ENCODE measurements around the gene CENPO. TPM values are rescaled to one million over a fixed set of nuclear protein-coding genes. Genes with fewer than 3 reads are reported as not detected.

CENPO gene
- total RNA-seq, 1 experiment from 2014 or later, result 27.9 TPM

DNA sequence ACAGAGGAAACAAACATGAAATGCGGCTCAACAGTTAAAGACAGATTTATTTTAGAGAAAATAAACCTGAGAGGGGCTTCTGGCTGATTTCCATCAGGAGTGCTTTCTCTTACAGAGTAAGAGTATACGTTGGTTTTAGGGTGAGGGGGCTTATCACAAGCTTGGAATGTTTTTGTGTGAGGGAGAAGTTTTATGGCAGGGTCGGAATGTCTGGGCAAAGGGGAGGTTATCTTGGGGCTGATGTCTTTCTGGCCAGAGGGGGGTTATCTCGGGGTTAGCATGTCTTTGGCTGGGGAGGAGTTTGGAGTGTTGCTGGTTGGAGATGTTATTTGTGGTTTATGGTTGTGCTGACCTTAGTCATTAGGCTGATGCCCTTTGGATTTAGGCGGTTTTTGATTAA, 22.2 kb upstream of the CENPO start:
- intact Hi-C loops (cut with micrococcal nuclease), result no loop called here
- Histone ChIP-seq H3K9me2 (ENCODE audit: insufficient read depth) (no peaks in the 10 kb centered on the region), H3K9me3 (ENCODE audit: control insufficient read depth in 1 of 2, insufficient read depth in 1 of 2, low read depth in 1 of 2, low read length in 2 of 2) (no peaks in the 10 kb centered on the region), H3K9ac (ENCODE audit: low read length) (no peak overlapping the region), H3K27ac (ENCODE audit: low read depth, low read length) (no peak overlapping the region), H3K4me1 (ENCODE audit: control insufficient read depth in 1 of 2, insufficient read depth in 2 of 2, low read length in 2 of 2) (peaks cover 6 to 20% of the 10 kb centered on the region in 2 experiments; a peak in 3 of 4 replicates), H3K4me2 (ENCODE audit: low read length) (no peak overlapping the region), H3K79me2 (ENCODE audit: insufficient read depth, low read length) (no peaks in the 10 kb centered on the region), H3K27me3 (ENCODE audit: insufficient read depth, low read length) (no peaks in the 10 kb centered on the region), H3K36me3 (ENCODE audit: control insufficient read depth in 1 of 2, insufficient read depth in 2 of 2, low read length in 2 of 2) (no peaks in the 10 kb centered on the region), H4K20me1 (ENCODE audit: insufficient read depth) (no peaks in the 10 kb centered on the region), H3K4me3 (replicated peaks in 1 of 2; ENCODE audit: low read depth in 1 of 2, low read length in 2 of 2) (no peak overlapping the region), H2AFZ (ENCODE audit: low read depth, low read length, poor library complexity, severe bottlenecking) (no peak overlapping the region)
- ChIA-PET CTCF (no interaction called here), RAD21 (ENCODE audit: low non-redundant PET in 1 of 2, low total read pairs in 2 of 2, uncharacterized antibody in 2 of 2, unreplicated experiment in 2 of 2) (no interaction called here), POLR2A (no interaction called here)
- DNase-seq (ENCODE audit: low read depth, low spot score) (no peak), ATAC-seq (no peak)
- no TSS peak for BruUV-seq (replicated peaks)
- TF ChIP-seq POLR2A (IDR thresholded peaks at IDR 0.05; ENCODE audit: borderline replicate concordance, extremely low read depth, insufficient read depth, insufficient read length) (no peak), CEBPB (IDR thresholded peaks at IDR 0.05; ENCODE audit: low read depth) (no peak), FOSL1 (IDR thresholded peaks at IDR 0.05; ENCODE audit: low read depth) (no peak)
- TF ChIP-seq, protein P1, sequence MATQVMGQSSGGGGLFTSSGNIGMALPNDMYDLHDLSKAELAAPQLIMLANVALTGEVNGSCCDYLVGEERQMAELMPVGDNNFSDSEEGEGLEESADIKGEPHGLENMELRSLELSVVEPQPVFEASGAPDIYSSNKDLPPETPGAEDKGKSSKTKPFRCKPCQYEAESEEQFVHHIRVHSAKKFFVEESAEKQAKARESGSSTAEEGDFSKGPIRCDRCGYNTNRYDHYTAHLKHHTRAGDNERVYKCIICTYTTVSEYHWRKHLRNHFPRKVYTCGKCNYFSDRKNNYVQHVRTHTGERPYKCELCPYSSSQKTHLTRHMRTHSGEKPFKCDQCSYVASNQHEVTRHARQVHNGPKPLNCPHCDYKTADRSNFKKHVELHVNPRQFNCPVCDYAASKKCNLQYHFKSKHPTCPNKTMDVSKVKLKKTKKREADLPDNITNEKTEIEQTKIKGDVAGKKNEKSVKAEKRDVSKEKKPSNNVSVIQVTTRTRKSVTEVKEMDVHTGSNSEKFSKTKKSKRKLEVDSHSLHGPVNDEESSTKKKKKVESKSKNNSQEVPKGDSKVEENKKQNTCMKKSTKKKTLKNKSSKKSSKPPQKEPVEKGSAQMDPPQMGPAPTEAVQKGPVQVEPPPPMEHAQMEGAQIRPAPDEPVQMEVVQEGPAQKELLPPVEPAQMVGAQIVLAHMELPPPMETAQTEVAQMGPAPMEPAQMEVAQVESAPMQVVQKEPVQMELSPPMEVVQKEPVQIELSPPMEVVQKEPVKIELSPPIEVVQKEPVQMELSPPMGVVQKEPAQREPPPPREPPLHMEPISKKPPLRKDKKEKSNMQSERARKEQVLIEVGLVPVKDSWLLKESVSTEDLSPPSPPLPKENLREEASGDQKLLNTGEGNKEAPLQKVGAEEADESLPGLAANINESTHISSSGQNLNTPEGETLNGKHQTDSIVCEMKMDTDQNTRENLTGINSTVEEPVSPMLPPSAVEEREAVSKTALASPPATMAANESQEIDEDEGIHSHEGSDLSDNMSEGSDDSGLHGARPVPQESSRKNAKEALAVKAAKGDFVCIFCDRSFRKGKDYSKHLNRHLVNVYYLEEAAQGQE (IDR thresholded peaks at IDR 0.05; ENCODE audit: low read depth), result no peak

DNA sequence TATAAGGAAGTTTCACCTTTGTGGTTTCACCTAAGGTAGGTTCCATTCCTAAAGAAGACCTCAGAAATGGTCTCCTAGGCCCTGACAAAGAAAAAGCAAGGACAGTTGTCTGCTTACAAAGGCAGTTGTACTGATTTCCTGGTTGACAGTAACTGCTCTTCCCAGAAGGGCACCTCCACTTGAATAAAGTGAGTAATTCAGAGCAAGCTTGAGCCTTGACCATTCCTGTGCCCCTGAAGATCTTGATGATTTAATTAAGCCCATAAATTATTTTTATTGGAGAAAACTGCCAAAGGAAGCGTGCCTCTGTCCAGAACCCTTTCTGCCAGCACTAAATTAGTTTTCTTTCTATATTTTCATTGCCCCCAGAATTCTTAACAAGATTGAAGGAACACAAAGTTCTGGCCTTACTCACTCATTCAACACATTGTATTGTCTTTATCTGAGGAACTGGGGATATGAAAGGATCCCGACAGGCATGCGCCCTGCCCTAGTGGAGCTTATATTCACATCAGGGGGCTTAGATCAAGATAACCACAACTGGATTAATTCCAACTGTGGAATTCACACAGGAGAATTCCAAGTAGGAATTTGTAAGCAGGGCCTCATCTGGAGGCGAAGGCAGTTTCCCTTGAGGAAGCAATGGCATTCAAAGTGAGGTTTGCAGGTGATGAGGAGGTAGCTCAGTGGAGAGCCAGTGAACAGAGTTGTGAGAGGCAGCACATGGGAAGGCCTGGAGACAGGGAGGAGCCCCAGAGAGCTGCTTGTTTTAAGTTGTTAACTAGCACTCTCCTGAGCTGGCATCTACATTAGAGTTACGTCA, 21.2 kb upstream of the CENPO start:
- CTCF ChIA-PET, result no interaction called here
- BruUV-seq (replicated peaks), result no TSS peak
- peak; percentile 60 for ATAC-seq
- TF ChIP-seq POLR2A (IDR thresholded peaks at IDR 0.05; ENCODE audit: borderline replicate concordance, extremely low read depth, insufficient read depth, insufficient read length), result no peak
- no peak for TF ChIP-seq ZNF274 (IDR thresholded peaks at IDR 0.05; ENCODE audit: low read depth, low read length)
- no peak for TF ChIP-seq YY1 (IDR thresholded peaks at IDR 0.05; ENCODE audit: extremely low read depth, insufficient replicate concordance, low read depth, low read length)
- TF ChIP-seq EZH2 (IDR thresholded peaks at IDR 0.05), result no peak
- TF ChIP-seq, protein P2, sequence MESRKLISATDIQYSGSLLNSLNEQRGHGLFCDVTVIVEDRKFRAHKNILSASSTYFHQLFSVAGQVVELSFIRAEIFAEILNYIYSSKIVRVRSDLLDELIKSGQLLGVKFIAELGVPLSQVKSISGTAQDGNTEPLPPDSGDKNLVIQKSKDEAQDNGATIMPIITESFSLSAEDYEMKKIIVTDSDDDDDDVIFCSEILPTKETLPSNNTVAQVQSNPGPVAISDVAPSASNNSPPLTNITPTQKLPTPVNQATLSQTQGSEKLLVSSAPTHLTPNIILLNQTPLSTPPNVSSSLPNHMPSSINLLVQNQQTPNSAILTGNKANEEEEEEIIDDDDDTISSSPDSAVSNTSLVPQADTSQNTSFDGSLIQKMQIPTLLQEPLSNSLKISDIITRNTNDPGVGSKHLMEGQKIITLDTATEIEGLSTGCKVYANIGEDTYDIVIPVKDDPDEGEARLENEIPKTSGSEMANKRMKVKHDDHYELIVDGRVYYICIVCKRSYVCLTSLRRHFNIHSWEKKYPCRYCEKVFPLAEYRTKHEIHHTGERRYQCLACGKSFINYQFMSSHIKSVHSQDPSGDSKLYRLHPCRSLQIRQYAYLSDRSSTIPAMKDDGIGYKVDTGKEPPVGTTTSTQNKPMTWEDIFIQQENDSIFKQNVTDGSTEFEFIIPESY (IDR thresholded peaks at IDR 0.05; ENCODE audit: extremely low read depth, insufficient replicate concordance, low read length), result no peak
- no peak for TF ChIP-seq JUND (IDR thresholded peaks at IDR 0.05)
- no peak for TF ChIP-seq SIN3A (IDR thresholded peaks at IDR 0.05; ENCODE audit: low read depth)
- TF ChIP-seq EZH2phosphoT487 (IDR thresholded peaks at IDR 0.05; ENCODE audit: borderline replicate concordance), result no peak
- TF ChIP-seq CEBPB (IDR thresholded peaks at IDR 0.05; ENCODE audit: low read depth), result no peak
- no peak for TF ChIP-seq POLR2AphosphoS5 (IDR thresholded peaks at IDR 0.05; ENCODE audit: low read depth, low read length)
- TF ChIP-seq CBX3 (IDR thresholded peaks at IDR 0.05; ENCODE audit: low read depth), result no peak

More for the DNA sequence above, 21.2 kb upstream of the CENPO start:
- peaks cover 6 to 20% of the 10 kb centered on the region in 2 experiments; a peak in 3 of 4 replicates for H3K4me1 ChIP-seq (ENCODE audit: control insufficient read depth in 1 of 2, insufficient read depth in 2 of 2, low read length in 2 of 2)
- H3K4me2 ChIP-seq (ENCODE audit: low read length), result no peak overlapping the region
- no peaks in the 10 kb centered on the region for H3K27me3 ChIP-seq (ENCODE audit: insufficient read depth, low read length)
- ChIA-PET RAD21 (ENCODE audit: low non-redundant PET in 1 of 2, low total read pairs in 2 of 2, uncharacterized antibody in 2 of 2, unreplicated experiment in 2 of 2) (no interaction called here), POLR2A (no interaction called here)
- H3K27ac ChIP-seq (ENCODE audit: low read depth, low read length), result no peak overlapping the region
- DNase-seq (ENCODE audit: low read depth, low spot score), result no peak
- H4K20me1 ChIP-seq (ENCODE audit: insufficient read depth), result no peaks in the 10 kb centered on the region
- intact Hi-C loops (cut with micrococcal nuclease), result no loop called here
- H3K9ac ChIP-seq (ENCODE audit: low read length), result no peak overlapping the region
- H3K79me2 ChIP-seq (ENCODE audit: insufficient read depth, low read length), result no peaks in the 10 kb centered on the region
- no peak overlapping the region for H3K4me3 ChIP-seq (replicated peaks in 1 of 2; ENCODE audit: low read depth in 1 of 2, low read length in 2 of 2)
- no peaks in the 10 kb centered on the region for H3K9me2 ChIP-seq (ENCODE audit: insufficient read depth)
- no peaks in the 10 kb centered on the region for H3K9me3 ChIP-seq (ENCODE audit: control insufficient read depth in 1 of 2, insufficient read depth in 1 of 2, low read depth in 1 of 2, low read length in 2 of 2)
- H3K36me3 ChIP-seq (ENCODE audit: control insufficient read depth in 1 of 2, insufficient read depth in 2 of 2, low read length in 2 of 2), result no peaks in the 10 kb centered on the region
- H2AFZ ChIP-seq (ENCODE audit: low read depth, low read length, poor library complexity, severe bottlenecking), result no peak overlapping the region
